ENCODE results near the gene TBC1D14. TPM values are rescaled to one million over a fixed set of nuclear protein-coding genes. Genes with fewer than 3 reads are reported as not detected.

The TBC1D14 gene
- total and polyA plus RNA-seq, 2 of the 8 experiments (the other 6 are each of a cell fraction or from before 2014, with no cell fraction given) = 45.6 to 48.2 TPM

- TF ChIP-seq CREB1 (IDR thresholded peaks at IDR 0.05) (no peak), TEAD4 (IDR thresholded peaks at IDR 0.05; ENCODE audit: low read depth, low read length) (0 out of 2 replicates have a peak, but pooled peaks have one; percentile 12), SP1 (IDR thresholded peaks at IDR 0.05; ENCODE audit: low read depth, low read length) (peak; percentile 76; the same call in 1 of the 2 replicates), TAF7 (optimal IDR thresholded peaks at IDR 0.05; ENCODE audit: borderline replicate concordance, low read depth, low read length) (no peak), SRF (IDR thresholded peaks at IDR 0.05; ENCODE audit: low read depth, low read length) (no peak), SAP30 (IDR thresholded peaks at IDR 0.05; ENCODE audit: insufficient read depth, insufficient replicate concordance, low read length) (no peak), USF2 (IDR thresholded peaks at IDR 0.05; ENCODE audit: low read length) (peak; percentile 95)
These were observed 164.1 kb downstream of the TBC1D14 start (continued) for GRCh38 chr4:7073526-7074390.
